ENCODE measurements around the gene ARHGEF17. TPM values are rescaled to one million over a fixed set of nuclear protein-coding genes. Genes with fewer than 3 reads are reported as not detected.

ARHGEF17 gene, protein sequence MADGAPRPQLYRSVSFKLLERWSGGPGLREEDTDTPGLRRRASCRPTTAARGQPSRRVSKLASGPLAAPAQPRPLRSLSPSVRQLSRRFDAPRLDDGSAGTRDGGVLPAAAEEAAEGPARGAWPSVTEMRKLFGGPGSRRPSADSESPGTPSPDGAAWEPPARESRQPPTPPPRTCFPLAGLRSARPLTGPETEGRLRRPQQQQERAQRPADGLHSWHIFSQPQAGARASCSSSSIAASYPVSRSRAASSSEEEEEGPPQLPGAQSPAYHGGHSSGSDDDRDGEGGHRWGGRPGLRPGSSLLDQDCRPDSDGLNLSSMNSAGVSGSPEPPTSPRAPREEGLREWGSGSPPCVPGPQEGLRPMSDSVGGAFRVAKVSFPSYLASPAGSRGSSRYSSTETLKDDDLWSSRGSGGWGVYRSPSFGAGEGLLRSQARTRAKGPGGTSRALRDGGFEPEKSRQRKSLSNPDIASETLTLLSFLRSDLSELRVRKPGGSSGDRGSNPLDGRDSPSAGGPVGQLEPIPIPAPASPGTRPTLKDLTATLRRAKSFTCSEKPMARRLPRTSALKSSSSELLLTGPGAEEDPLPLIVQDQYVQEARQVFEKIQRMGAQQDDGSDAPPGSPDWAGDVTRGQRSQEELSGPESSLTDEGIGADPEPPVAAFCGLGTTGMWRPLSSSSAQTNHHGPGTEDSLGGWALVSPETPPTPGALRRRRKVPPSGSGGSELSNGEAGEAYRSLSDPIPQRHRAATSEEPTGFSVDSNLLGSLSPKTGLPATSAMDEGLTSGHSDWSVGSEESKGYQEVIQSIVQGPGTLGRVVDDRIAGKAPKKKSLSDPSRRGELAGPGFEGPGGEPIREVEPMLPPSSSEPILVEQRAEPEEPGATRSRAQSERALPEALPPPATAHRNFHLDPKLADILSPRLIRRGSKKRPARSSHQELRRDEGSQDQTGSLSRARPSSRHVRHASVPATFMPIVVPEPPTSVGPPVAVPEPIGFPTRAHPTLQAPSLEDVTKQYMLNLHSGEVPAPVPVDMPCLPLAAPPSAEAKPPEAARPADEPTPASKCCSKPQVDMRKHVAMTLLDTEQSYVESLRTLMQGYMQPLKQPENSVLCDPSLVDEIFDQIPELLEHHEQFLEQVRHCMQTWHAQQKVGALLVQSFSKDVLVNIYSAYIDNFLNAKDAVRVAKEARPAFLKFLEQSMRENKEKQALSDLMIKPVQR (N-terminal part only)
- total RNA-seq: 27.0 and 36.6 TPM in 2 replicates

GRCh38 chr11:73308003-73308960 is at the start of gene ARHGEF17:
Gene ARHGEF17, plus strand, starts transcription at chr11:73308276. Its CDS starts 363 bp downstream, at chr11:73308639.

DNA sequence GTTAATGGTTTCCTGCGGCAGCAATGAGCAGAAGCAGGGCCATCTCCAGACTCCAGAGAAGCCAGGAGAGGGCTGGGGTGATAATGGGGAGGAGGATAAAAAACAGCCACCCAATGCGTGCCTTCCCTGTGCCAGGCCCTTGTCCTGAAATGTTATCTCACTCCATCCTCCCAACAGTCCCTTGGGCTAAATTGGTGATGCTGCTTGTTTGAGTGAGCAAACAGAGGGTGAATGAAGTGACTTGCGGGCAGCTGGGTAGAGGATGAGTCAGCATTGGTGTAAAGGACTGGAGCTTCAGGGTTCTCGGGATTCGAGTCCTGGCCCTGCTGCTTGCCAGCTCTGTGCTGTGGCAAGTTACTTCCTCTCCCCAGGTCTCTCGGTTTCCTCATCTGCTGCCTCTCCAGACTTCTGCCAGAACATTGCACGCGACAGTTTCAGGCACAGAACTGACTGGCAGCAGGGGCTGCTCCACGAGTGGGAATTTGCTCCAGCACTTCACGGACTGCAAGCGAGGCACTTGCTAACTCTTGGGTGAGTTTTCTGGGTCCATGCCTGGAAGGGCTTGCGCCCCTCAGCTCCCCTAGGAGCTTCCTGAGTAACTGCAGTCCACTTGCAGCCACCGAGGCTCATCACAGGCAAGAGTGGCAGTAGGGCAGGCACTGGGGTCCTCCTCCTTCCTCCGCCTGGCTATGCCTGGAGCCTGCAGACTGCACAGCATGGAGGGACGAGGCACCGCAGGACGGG is 36.0 kb upstream of the ARHGEF17 start, which contains the start of gene P2RY6:
P2RY6 (plus strand) TSS at position 403 of the 744 bp plus-strand sequence. CDS start 24,181 bp downstream, outside the sequence.

GRCh38 chr11:73376160-73376802 is 68.2 kb downstream of the ARHGEF17 start, which contains the start of gene RELT:
Gene RELT, plus strand, starts transcription at chr11:73376399. Its CDS starts 12,738 bp downstream, at chr11:73389137.

Other genes starting within 250 kb of the ARHGEF17 start
- gene FCHSD2, start 166.0 kb upstream of the ARHGEF17 start, total RNA-seq: 23.8 and 24.1 TPM in 2 replicates
- 3.3 and 5.7 TPM in 2 replicates for gene P2RY2, start 90.0 kb upstream of the ARHGEF17 start, total RNA-seq
- 0.29 and 0.33 TPM in 2 replicates for gene P2RY6, start 35.9 kb upstream of the ARHGEF17 start, total RNA-seq
- gene RELT, start 68.1 kb downstream of the ARHGEF17 start, total RNA-seq: 8.8 and 12.5 TPM in 2 replicates